Adipose tissue (tissue), 3 donors: ENCODE measurements around the gene KIAA0319L. TPM values are rescaled to one million over a fixed set of nuclear protein-coding genes. Genes with fewer than 3 reads are reported as not detected.

Source experiments
- H3K27ac ChIP-seq: one replicate; pipeline ENCODE4 v1.5.1; 2013; ENCODE audit warnings: low read depth, low read length
- WGBS, 3 donors: extraction: QIAGEN DNeasy Blood & Tissue Kit; methylation state at CpG; one replicate each; pipeline ENCODE4 v1.1.7; 2013; 5-methylcytosine and 5-hydroxymethylcytosine counted together
- polyA plus RNA-seq, 3 donors: library from polyadenylated mRNA; stranded (reverse); fragments of 200-250 nt; gene quantifications; one replicate each; pipeline ENCODE4 v1.2.3, GENCODE V29; 2013
- donor health status: healthy with polysubstance abuse.
- donor health status: Bipolar disorder and iron deficiency.
- donor health status: healthy.

The KIAA0319L gene
- polyA plus RNA-seq, 3 donors, result 16.9 to 29.0 (median 19.8) TPM

DNA sequence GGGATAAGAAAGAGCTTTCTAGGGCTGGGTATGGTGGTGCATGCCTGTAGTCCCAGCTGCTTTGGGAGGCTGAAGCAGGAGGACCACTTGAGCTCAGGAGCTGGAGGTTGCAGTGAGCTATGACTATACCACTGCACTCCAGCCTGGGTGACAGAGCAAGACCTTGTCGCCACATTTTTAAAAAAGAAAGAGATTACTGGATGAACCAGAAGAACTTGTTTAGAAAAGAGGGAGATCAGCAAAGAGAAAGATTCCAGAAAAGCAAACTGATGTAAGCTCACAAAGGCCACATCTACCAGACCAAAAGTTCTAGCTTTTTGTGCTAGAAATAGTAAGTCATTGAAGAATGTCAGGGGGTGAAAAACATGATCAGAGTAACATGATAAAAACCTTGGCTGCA, 117.6 kb downstream of the KIAA0319L start:
- H3K27ac ChIP-seq, result no peak overlapping the region
- WGBS, 3 donors, result 81 to 97% (median 96%) methylated on average over 1 of the region's 1 CpG

DNA sequence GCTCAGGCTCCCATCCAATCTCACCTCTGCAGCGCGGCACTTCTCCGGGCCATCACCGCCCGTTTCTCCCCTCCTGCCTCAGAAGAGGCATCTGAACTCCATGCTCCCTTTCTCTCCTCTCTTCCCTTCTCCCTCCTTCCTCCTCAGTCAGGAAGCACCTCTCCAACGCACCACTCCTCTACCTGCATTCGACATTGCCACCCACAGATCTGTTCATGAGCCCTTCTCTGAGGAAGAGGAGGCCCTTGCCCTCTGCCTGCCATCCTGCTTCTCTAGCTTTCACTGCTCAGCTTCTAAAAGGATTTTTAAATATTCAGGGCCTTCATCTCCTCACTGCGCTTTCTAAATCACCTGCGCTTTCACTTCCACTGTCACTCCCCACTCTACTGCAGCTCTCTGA, 120.0 kb downstream of the KIAA0319L start:
- no peak overlapping the region for H3K27ac ChIP-seq
- WGBS, 3 donors, result 94 to 98% (median 95%) methylated on average over 9 of the region's 9 CpGs

DNA sequence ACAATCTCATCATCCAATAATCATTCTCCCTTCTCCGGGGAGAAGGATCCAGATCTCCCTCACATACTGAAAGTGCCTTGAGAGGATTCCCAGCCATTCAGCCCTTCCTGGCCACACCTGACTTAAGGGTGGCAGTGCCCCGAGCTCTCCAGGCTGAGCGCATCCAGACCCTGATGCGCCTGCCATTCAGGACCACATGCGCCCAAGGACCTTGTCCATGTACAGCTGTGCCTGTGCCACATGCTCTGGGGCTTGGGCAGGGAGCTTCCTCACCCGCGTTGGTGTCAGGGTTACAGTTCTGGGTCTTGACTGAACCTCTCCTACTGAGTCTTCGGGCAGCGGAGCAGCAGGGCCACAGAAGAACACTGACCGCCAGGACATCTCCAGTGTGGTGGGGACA, 121.1 kb downstream of the KIAA0319L start:
- 92 to 95% (median 93%) methylated on average over 10 of the region's 10 CpGs for WGBS, 3 donors

DNA sequence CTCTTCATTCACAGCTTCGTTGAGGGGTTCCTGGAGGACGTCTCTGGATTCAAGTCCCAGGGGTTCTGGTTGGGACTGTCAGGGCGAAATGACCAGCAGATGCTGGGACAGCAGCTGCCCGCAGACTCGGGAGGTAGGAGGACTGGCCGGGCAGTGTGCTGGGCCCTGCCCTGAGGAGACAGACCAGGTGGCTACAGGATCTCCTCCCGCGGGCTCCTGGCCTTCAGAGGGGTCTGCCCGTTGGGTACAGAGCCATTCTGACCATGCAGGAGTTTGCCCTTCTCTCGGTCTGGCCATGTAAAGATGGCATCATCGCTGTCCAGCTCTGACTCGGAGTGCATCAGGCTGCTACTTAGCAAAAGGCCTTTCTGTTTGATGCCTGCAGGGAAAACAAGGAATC, 122.5 kb downstream of the KIAA0319L start:
- H3K27ac ChIP-seq, result no peak overlapping the region
- 86 to 92% (median 92%) methylated on average over 12 of the region's 12 CpGs for WGBS, 3 donors

More for the DNA sequence above, 121.1 kb downstream of the KIAA0319L start:
- no peak overlapping the region for H3K27ac ChIP-seq

DNA sequence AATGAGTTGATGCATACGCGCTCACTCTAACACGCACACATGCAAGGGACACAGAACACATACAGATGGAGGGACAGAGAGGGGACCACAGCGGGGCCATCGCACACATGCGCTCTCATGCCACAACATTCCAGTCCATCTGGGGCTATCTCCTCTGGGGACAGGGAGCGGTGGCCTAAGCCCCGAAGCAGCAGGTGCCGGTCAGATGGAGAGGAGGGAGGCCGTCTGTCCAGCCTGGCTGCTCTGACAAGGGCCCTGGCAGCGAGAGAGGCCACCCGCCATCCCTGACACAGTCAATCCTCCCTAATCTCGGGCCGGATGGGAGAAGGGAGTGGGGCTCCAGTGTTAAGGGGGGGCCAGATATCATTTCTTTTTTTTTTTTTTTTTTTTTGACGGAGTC, 123.5 kb downstream of the KIAA0319L start:
- 93 to 97% (median 94%) methylated on average over 13 to 15 of the region's 15 CpGs for WGBS, 3 donors
- no peak overlapping the region for H3K27ac ChIP-seq

- no peak overlapping the region for H3K27ac ChIP-seq
- WGBS, 3 donors, result 95 to 97% (median 96%) methylated on average over 10 of the region's 10 CpGs
Measured at GRCh38 chr1:35432231-35432630, 125.0 kb downstream of the KIAA0319L start.

DNA sequence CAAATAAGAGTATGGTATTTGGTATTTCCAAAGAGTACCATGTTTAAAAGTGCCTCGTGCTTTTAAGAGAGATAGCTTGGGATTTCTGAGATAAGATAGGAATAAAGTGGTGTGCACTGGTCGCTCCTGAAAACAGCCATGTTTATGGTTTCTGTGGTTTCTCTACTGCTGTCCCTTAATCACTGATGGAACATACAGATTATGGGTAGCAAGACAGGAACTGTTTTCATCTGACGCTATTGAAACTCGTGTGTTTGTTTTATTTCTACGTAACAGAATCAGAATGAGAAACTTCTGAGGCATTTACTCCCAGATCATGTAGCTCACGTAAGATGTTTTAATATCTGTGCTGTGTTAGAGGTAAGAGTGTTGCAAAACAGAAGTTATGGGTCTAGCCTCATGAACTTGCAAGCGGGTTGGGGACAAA, 126.0 kb downstream of the KIAA0319L start:
- 62 to 90% (median 75%) methylated on average over 7 of the region's 7 CpGs for WGBS, 3 donors
- H3K27ac ChIP-seq, result no peak overlapping the region

GRCh38 chr1:35430762-35431161, 126.4 kb downstream of the KIAA0319L start:
- H3K27ac ChIP-seq, result no peak overlapping the region
- WGBS, 3 donors, result 96 to 99% (median 97%) methylated on average over 4 of the region's 4 CpGs

GRCh38 chr1:35428360-35428759, 128.8 kb downstream of the KIAA0319L start:
- 95 to 97% (median 96%) methylated on average over 7 of the region's 7 CpGs for WGBS, 3 donors
- no peak overlapping the region for H3K27ac ChIP-seq

- WGBS, 3 donors, result 50 to 81% (median 53%) methylated on average over 2 of the region's 2 CpGs
- H3K27ac ChIP-seq, result no peak overlapping the region
Measured at GRCh38 chr1:35426097-35426586, 131.1 kb downstream of the KIAA0319L start.

- no peak overlapping the region for H3K27ac ChIP-seq
- 95 to 100% (median 95%) methylated on average over 1 of the region's 1 CpG for WGBS, 3 donors
Measured at GRCh38 chr1:35408925-35409324, 148.3 kb downstream of the KIAA0319L start.

DNA sequence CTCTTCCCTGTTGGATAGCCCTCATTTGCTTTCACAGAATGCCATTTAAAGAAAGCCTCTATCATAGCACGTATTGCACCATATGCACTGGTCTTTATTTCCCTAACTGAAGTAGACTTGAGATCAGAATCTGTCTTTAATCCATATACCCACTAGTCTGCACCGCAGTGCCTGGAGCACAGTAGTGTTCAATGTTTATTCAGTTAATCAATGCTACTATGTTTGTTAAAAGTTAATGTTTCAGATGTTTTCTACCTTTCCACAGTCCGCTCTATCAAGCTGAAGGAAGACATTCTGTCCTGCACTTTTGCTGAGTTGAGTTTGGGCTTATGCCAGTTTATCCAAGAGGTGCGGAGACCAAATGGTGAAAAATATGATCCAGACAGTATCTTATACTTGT, 149.5 kb downstream of the KIAA0319L start:
- WGBS, 3 donors, result 37 to 98% (median 93%) methylated on average over 4 of the region's 4 CpGs
- H3K27ac ChIP-seq, result no peak overlapping the region

DNA sequence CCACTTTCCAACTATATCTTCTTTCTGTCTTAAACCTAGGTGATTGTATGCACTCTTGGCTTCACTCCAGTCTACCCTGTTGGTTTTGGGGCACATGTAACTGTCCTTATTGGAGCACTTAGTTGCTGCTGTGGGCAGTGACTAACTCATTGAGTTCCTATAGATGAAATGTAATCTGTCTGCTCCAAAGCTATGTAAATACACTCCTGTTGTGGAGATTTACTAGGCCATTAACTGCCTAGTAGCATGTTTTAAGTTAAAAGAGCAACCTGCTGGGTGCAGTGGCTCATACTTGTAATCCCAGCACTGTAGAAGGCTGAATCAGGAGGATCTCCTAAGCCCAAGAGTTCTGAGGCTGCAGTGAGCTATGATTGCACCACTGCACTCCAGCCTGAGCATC, 151.1 kb downstream of the KIAA0319L start:
- no peak overlapping the region for H3K27ac ChIP-seq

- H3K27ac ChIP-seq, result no peak overlapping the region
Measured at GRCh38 chr1:35401049-35401448, 156.2 kb downstream of the KIAA0319L start.

DNA sequence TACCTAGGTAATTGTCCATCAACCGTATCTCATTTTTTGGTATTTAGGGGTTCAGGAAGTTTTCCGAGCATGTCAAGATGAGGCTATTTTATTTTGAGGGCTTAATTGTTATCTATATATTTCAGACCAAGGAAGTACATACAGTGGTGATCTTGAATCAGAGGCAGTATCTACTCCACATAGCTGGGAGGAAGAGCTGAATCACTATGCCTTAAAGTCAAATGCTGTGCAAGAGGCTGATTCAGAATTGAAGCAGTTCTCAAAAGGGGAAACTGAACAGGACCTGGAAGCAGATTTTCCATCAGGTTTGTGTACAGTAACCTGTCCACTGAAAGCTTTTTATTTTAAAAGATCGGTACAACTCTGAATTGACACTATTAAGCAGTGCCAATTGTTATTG, 158.5 kb downstream of the KIAA0319L start:
- H3K27ac ChIP-seq, result no peak overlapping the region
- WGBS, 3 donors, result 95 to 96% (median 95%) methylated on average over 3 of the region's 3 CpGs

DNA sequence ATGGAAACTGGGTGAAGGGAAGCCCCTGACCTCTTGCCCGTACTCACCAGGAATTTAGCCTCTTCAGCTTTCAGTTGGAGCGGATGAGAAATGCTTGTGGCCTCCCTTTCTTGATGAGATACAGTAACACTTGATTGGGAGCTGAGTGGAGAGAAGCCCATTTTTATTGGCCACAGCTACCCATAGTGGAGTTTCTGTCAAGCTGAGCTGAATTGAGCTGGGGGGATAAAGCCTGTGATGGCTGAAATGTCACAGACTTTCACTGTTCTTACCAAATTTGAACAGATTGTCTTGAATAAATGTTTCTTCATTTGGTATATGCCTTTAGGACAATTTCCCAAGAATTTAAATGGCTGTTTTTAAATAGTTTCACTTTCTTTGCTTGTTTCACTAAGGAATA, 162.8 kb downstream of the KIAA0319L start:
- H3K27ac ChIP-seq, result no peak overlapping the region
- WGBS, 3 donors, result 86 to 100% (median 91%) methylated on average over 2 of the region's 2 CpGs

DNA sequence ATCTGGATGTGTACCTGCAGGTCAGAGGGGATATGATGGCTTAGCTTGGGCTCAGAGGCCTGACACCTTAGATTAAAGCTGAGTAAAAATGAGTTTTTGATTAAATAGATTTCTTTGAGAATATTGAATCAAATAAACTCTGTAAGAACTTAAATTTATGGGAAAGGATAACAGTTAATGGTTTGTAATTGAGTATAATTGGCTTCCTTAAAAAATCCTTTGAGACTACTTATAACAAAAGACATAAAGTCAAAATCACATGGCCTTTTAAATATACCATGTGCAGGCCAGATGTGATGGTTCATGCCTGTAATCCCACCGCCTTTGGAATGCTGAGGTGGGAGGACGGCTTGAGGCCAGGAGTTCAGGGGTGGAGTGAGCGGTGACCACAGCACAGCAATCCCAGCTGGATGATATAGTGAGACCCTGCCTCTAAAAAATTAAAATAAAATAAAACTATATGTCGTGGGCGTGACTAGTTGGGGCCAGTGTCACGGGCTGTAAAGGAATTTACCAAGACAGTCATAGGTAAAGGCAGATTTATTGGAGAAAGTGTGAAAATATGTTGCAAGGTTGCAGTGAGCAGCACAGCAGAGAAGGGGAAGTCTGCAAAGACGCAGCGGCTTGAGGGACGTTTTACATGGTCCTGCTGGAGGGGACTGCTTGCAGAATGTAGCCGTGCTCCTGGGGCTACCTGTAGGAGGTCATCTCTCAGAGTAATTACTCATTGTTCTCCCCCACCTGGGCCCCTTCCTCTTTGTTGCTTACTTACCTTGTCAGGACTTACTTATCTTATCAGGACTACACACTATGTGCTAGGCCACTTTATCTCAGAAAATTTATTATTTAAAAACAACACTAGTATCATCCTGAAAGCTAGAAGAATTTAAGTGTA, 166.4 kb downstream of the KIAA0319L start:
- WGBS, 3 donors, result 72 to 90% (median 73%) methylated on average over 10 of the region's 10 CpGs

DNA sequence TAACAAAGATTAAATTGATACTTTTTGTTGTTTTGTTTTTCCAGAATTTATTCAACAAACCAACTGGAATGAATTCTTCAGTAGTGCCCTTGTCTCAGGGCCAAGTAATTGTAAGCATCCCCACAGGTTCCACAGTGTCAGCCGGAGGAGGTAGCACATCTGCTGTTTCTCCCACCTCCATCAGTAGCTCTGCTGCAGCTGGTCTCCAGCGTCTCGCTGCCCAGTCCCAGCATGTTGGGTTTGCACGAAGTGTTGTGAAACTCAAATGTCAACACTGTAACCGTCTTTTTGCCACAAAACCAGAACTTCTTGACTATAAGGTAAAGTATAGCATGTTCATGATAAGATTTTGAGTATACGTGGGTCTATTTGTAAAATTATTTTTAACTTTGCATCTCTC, 170.2 kb downstream of the KIAA0319L start:
- 36 to 64% (median 58%) methylated on average over 6 of the region's 6 CpGs for WGBS, 3 donors
- H3K27ac ChIP-seq, result no peak overlapping the region

More for the DNA sequence above, 166.4 kb downstream of the KIAA0319L start:
- no peak overlapping the region for H3K27ac ChIP-seq

DNA sequence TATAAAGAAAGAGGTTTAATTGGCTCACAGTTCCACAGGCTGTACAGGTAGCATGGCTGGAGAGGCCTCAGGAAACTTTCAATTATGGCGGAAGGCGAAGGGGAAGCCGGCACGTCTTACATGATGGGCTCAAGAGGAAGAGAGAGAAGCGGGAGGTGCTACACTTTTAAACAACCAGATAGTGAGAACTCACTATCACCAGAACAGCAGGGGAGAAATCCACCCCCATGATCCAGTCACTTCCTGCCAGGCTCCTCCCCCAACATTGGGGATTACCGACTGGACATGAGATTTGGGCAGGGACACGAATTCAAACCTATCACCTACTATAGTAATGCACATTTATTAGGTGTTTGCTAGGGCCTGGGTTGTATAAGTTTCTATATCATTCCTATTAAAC, 170.9 kb downstream of the KIAA0319L start:
- H3K27ac ChIP-seq, result no peak overlapping the region
- 85 to 92% (median 90%) methylated on average over 7 of the region's 7 CpGs for WGBS, 3 donors
